Left renal pelvis (tissue), 4 donors: ENCODE results near the gene NENF. TPM values are rescaled to one million over a fixed set of nuclear protein-coding genes. Genes with fewer than 3 reads are reported as not detected.
"Not testable (repeated sequence)": the region's sequence is repeated elsewhere in the genome, so short reads cannot be mapped to it uniquely, and the experiment has no call there.

ENCODE experiments used
- DNase-seq, 4 donors: peaks; one replicate each; pipeline ENCODE4 v3.0.0-alpha.2; 2013; ENCODE audit warnings: low read depth in 4 of 4, low spot score in 3 of 4
- polyA plus RNA-seq, 4 donors: library from polyadenylated mRNA; unstranded; fragments of 120-200 nt; gene quantifications; one replicate each; pipeline ENCODE4 v1.2.1, GENCODE V29; 2013; ENCODE audit not compliant: insufficient read length in 4 of 4

The NENF gene
- polyA plus RNA-seq, 4 donors = 36.9 to 83.7 (median 41.1) TPM

- DNase-seq = no peak
Observed at GRCh38 chr1:212478467-212479025, 45.8 kb downstream of the NENF start.

GRCh38 chr1:212479188-212479587 is 46.5 kb downstream of the NENF start:
- no peak for DNase-seq

GRCh38 chr1:212480711-212481437 is 48.2 kb downstream of the NENF start:
- DNase-seq = not testable (repeated sequence)

GRCh38 chr1:212481438-212481767 is 48.7 kb downstream of the NENF start:
- DNase-seq = no peak

- DNase-seq = no peak
Observed at GRCh38 chr1:212482006-212482636, 49.4 kb downstream of the NENF start.

- DNase-seq = no peak
Observed at GRCh38 chr1:212482637-212483441, 50.1 kb downstream of the NENF start.

GRCh38 chr1:212484701-212485570 is 52.2 kb downstream of the NENF start:
- DNase-seq = no peak

- DNase-seq = no peak
Observed at GRCh38 chr1:212485571-212485912, 52.8 kb downstream of the NENF start.

GRCh38 chr1:212485913-212486618 is 53.3 kb downstream of the NENF start:
- DNase-seq = peak in 1 of 4 donors; percentile 46

- DNase-seq = no peak
Observed at GRCh38 chr1:212486619-212486975, 53.9 kb downstream of the NENF start.

GRCh38 chr1:212487286-212487685 is 54.6 kb downstream of the NENF start:
- DNase-seq = no peak

GRCh38 chr1:212487774-212488435 is 55.2 kb downstream of the NENF start:
- DNase-seq = no peak

- DNase-seq = no peak
Observed at GRCh38 chr1:212488436-212489283, 55.9 kb downstream of the NENF start.

GRCh38 chr1:212489284-212489859 is 56.7 kb downstream of the NENF start:
- no peak for DNase-seq

GRCh38 chr1:212490276-212490675 is 57.6 kb downstream of the NENF start:
- no peak for DNase-seq

- DNase-seq = no peak
Observed at GRCh38 chr1:212491454-212491853, 58.7 kb downstream of the NENF start.
